A673 (cell line): ENCODE results near the gene SPEF1. TPM values are rescaled to one million over a fixed set of nuclear protein-coding genes. Genes with fewer than 3 reads are reported as not detected.

Source experiments
- BruUV-seq: library from RNA; stranded (reverse); fragments of 400-500 nt; replicated peaks from 2 replicates; lab custom pipeline; 2021; lab: Mats Ljungman, UMichigan
- CTCF ChIA-PET: fragments of 300-600 bp; sonication (Branson Sonifier 250); formaldehyde crosslinking; loops from one replicate; lab custom pipeline; 2022; ENCODE audit warnings: antibody characterized with exemption; lab: Charles Lee
- POLR2A ChIA-PET: fragments of 300-600 bp; sonication (Branson Sonifier 250); formaldehyde crosslinking; loops from one replicate; lab custom pipeline; 2022; ENCODE audit warnings: antibody characterized with exemption; ENCODE audit not compliant: low non-redundant PET; lab: Charles Lee
- DNase-seq: peaks from one replicate; pipeline ENCODE4 v3.0.0-alpha.2; 2015; ENCODE audit warnings: low spot score
- H3K27ac ChIP-seq: fragments of 200-600 bp; sonication (generic); 2 replicates; pipeline ENCODE4 v1.5.1; 2016; ENCODE audit warnings: mixed run types, low read depth, mild to moderate bottlenecking, mixed read lengths, antibody characterized with exemption, low read length; ENCODE audit not compliant: poor library complexity, severe bottlenecking
- H3K27me3 ChIP-seq: fragments of 200-600 bp; sonication (generic); replicated peaks from 2 replicates; pipeline ENCODE4 v1.6.1; 2017; ENCODE audit warnings: mixed run types, low read depth, mild to moderate bottlenecking, mixed read lengths, antibody characterized with exemption, low read length; ENCODE audit not compliant: insufficient read depth, poor library complexity
- H3K36me3 ChIP-seq: fragments of 200-600 bp; sonication (generic); 2 replicates; pipeline ENCODE4 v1.6.1; 2016; ENCODE audit warnings: mixed run types, mild to moderate bottlenecking, mixed read lengths, antibody characterized with exemption, low read length; ENCODE audit not compliant: insufficient read depth, poor library complexity, severe bottlenecking
- H3K4me1 ChIP-seq: fragments of 200-600 bp; sonication (generic); 2 replicates; pipeline ENCODE4 v1.6.1; 2017; ENCODE audit warnings: mixed run types, mild to moderate bottlenecking, mixed read lengths, antibody characterized with exemption, low read length; ENCODE audit not compliant: insufficient read depth, poor library complexity, severe bottlenecking
- H3K4me3 ChIP-seq: fragments of 200-600 bp; sonication (generic); 2 replicates; pipeline ENCODE4 v1.5.1; 2016; ENCODE audit warnings: low read depth, mixed run types, mild to moderate bottlenecking, mixed read lengths, low read length; ENCODE audit not compliant: poor library complexity, severe bottlenecking
- H3K9me3 ChIP-seq: fragments of 200-600 bp; sonication (generic); 2 replicates; pipeline ENCODE4 v1.6.1; 2016; ENCODE audit warnings: mixed run types, low read depth, mild to moderate bottlenecking, mixed read lengths, antibody characterized with exemption, low read length; ENCODE audit not compliant: poor library complexity, severe bottlenecking
- EZH2 ChIP-seq: fragments of 200-600 bp; sonication (generic); IDR thresholded peaks from 2 replicates; pipeline ENCODE4 v1.6.1; 2017; ENCODE audit warnings: borderline replicate concordance, low read depth, mild to moderate bottlenecking, mixed read lengths, antibody characterized with exemption, low read length; ENCODE audit not compliant: poor library complexity, severe bottlenecking
- intact Hi-C: fragments of 100-400 bp; cut with micrococcal nuclease; formaldehyde crosslinking; loops from one replicate; pipeline ENCODE4 v1.10.0; 2022; ENCODE audit not compliant: unreplicated experiment
- total RNA-seq: library from RNA; stranded (reverse); gene quantifications from 2 replicates; pipeline ENCODE4 v1.2.3, GENCODE V29; 2021
- TF ChIP-seq, protein P1 (sequence below): fragments of 300-800, 200-600 bp; sonication (generic); conservative IDR thresholded peaks from 2 replicates; pipeline ENCODE4 v1.5.1; 2017; ENCODE audit warnings: low read depth, mild to moderate bottlenecking, antibody characterized with exemption, low read length, moderate library complexity, mixed read lengths

SPEF1 gene
- total RNA-seq, 1 experiment from 2014 or later, result 0.49 TPM

DNA sequence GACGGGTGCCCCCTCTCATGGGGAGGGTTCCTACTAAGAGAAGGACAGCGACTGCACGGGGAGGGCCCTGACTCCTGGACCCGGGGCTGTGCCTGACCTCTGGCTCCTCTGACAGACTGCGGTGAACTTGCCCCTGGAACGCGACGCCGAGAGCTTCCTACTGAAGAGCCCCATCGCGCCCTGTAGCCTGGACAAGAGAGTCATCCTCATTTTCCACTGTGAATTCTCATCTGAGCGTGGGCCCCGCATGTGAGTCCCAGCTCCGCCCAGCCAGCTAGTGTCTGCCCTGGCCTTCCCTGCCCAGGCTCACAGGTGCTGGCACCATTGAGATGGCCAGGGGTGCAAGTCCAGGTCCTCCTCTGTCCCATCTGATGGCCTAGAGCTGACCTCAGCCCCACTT lies 22.0 kb upstream of the SPEF1 start:
- no peaks in the 10 kb centered on the region for H3K9me3 ChIP-seq
- DNase-seq, result no peak
- no peak for TF ChIP-seq EZH2
- TF ChIP-seq, protein P1, sequence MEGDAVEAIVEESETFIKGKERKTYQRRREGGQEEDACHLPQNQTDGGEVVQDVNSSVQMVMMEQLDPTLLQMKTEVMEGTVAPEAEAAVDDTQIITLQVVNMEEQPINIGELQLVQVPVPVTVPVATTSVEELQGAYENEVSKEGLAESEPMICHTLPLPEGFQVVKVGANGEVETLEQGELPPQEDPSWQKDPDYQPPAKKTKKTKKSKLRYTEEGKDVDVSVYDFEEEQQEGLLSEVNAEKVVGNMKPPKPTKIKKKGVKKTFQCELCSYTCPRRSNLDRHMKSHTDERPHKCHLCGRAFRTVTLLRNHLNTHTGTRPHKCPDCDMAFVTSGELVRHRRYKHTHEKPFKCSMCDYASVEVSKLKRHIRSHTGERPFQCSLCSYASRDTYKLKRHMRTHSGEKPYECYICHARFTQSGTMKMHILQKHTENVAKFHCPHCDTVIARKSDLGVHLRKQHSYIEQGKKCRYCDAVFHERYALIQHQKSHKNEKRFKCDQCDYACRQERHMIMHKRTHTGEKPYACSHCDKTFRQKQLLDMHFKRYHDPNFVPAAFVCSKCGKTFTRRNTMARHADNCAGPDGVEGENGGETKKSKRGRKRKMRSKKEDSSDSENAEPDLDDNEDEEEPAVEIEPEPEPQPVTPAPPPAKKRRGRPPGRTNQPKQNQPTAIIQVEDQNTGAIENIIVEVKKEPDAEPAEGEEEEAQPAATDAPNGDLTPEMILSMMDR, result no peak
- H3K36me3 ChIP-seq, result peaks cover 84% of the 10 kb centered on the region
- no peak overlapping the region for H3K4me3 ChIP-seq
- BruUV-seq, result no TSS peak
- no peaks in the 10 kb centered on the region for H3K27me3 ChIP-seq
- peaks cover 32% of the 10 kb centered on the region for H3K4me1 ChIP-seq
- H3K27ac ChIP-seq, result no peak overlapping the region
- CTCF ChIA-PET, result no interaction called here
- POLR2A ChIA-PET, result no interaction called here
- intact Hi-C loops, result no loop called here

GRCh38 chr20:3802524-3803239 lies 21.4 kb upstream of the SPEF1 start:
- CTCF ChIA-PET, result no interaction called here
- H3K9me3 ChIP-seq, result no peaks in the 10 kb centered on the region
- TF ChIP-seq, protein P1, result no peak
- TF ChIP-seq EZH2, result no peak
- no peaks in the 10 kb centered on the region for H3K27me3 ChIP-seq
- no TSS peak for BruUV-seq
- POLR2A ChIA-PET, result no interaction called here
- peaks cover 32% of the 10 kb centered on the region for H3K4me1 ChIP-seq
- intact Hi-C loops, result no loop called here
- peaks cover 90% of the 10 kb centered on the region for H3K36me3 ChIP-seq
- no peak overlapping the region for H3K27ac ChIP-seq
- H3K4me3 ChIP-seq, result no peak overlapping the region
- DNase-seq, result no peak

DNA sequence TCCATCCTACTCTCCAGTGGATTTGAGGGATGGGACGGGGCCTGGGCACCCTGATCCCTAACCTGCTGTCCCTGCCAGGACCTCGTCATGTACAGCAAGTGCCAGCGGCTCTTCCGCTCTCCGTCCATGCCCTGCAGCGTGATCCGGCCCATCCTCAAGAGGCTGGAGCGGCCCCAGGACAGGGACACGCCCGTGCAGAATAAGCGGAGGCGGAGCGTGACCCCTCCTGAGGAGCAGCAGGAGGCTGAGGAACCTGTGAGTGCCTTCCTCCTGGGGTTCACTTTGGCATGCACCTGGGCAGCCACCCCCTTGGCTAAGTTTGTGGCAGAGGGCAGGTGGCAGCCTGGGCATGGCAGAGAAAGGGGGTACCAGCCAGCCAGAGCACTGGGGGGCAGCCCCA lies 20.6 kb upstream of the SPEF1 start:
- peaks cover 93% of the 10 kb centered on the region for H3K36me3 ChIP-seq
- no peak for DNase-seq
- no peak overlapping the region for H3K27ac ChIP-seq
- no peaks in the 10 kb centered on the region for H3K9me3 ChIP-seq
- TF ChIP-seq, protein P1, result no peak
- TF ChIP-seq EZH2, result no peak
- no TSS peak for BruUV-seq
- H3K4me1 ChIP-seq, result peaks cover 27% of the 10 kb centered on the region
- POLR2A ChIA-PET, result no interaction called here
- intact Hi-C loops, result no loop called here
- no peaks in the 10 kb centered on the region for H3K27me3 ChIP-seq
- CTCF ChIA-PET, result no interaction called here
- H3K4me3 ChIP-seq, result no peak overlapping the region
